Peyer's patch (tissue), 4 donors: ENCODE data around the gene AGGF1.

Experiments
- CTCF ChIP-seq, 6 experiments: fragments of 450-650 bp in 4 of 6; fragments of 200-600 bp in 2 of 6; sonication (generic) in 1 of 6; IDR thresholded peaks; one replicate each; pipeline ENCODE4 v1.5.1; 2017 to 2019; ENCODE audit warnings: antibody characterized with exemption in 6 of 6, mild to moderate bottlenecking in 3 of 6, moderate library complexity in 1 of 6
- POLR2A ChIP-seq, 2 donors: fragments of 450-650 bp; IDR thresholded peaks; one replicate each; pipeline ENCODE4 v1.5.1; 2017; ENCODE audit warnings: antibody characterized with exemption in 2 of 2, mild to moderate bottlenecking in 2 of 2, moderate library complexity in 2 of 2

DNA sequence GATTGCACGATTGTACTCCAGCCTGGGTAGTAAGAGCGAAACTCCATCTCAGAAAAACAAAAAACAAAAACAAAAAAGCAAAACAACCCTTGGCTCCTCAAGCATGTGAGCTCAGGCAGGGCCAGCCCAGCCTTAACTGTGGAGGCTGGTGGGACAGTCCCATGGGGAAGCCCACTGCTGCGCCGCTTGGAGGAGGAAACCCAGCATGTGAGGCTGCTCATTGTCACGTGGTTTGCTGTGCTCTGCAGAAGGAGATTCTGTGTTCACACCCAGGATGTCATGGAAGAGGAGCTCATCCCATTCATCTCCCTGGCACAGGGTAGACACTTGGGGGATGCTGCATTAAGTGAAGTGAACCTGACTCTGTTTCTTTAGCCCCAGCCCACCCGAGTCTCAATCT lies 52.9 kb downstream of the AGGF1 start:
- TF ChIP-seq CTCF (IDR thresholded peaks at IDR 0.05) (no peak), POLR2A (IDR thresholded peaks at IDR 0.05) (no peak)
